Rectal smooth muscle tissue (tissue), 1 donor: ENCODE measurements around the gene PCBD2.

Experiments
- H3K27ac ChIP-seq: one replicate; pipeline ENCODE4 v1.7.0; 2013; ENCODE audit warnings: low read depth, low read length, inconsistent platforms
- H3K27me3 ChIP-seq: one replicate; pipeline ENCODE4 v1.7.0; 2013; ENCODE audit warnings: low read length; ENCODE audit not compliant: control insufficient read depth, insufficient read depth
- H3K36me3 ChIP-seq: one replicate; pipeline ENCODE4 v1.7.0; 2013; ENCODE audit warnings: low read length; ENCODE audit not compliant: control insufficient read depth, insufficient read depth
- H3K4me1 ChIP-seq: one replicate; pipeline ENCODE4 v1.7.0; 2013; ENCODE audit warnings: low read length; ENCODE audit not compliant: control insufficient read depth, insufficient read depth
- H3K4me3 ChIP-seq: one replicate; pipeline ENCODE4 v1.7.0; 2013; ENCODE audit warnings: low read length
- H3K9ac ChIP-seq: one replicate; pipeline ENCODE4 v1.7.0; 2013; ENCODE audit warnings: low read length

PCBD2 gene

DNA sequence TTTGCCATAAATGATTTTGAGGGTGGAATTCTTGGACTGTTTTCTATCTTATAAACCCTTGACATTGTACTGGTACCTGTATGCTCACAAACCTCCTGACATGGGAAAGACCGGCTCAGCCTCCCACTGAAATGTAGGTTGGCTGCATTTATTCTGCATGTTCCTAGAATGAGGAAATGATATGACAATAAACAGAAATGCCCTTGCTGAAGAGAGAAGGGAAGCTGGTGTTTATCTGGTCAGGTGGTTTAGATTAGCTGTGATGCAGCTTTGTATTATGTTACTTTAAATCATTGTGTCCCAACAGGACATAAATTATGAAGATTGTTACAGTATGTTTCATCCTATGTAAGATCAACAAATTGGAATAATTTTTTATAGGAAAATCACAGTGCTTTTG lies 39.7 kb downstream of the PCBD2 start:
- no peaks in the 10 kb centered on the region for H3K36me3 ChIP-seq

GRCh38 chr5:134945041-134945440 lies 40.1 kb downstream of the PCBD2 start:
- H3K4me3 ChIP-seq = no peak overlapping the region
- no peak overlapping the region for H3K27ac ChIP-seq
- H3K4me1 ChIP-seq = no peaks in the 10 kb centered on the region
- H3K27me3 ChIP-seq = no peaks in the 10 kb centered on the region
- H3K9ac ChIP-seq = no peak overlapping the region
- H3K36me3 ChIP-seq = no peaks in the 10 kb centered on the region

More for the DNA sequence above, 39.7 kb downstream of the PCBD2 start:
- H3K9ac ChIP-seq = no peak overlapping the region
- H3K27me3 ChIP-seq = no peaks in the 10 kb centered on the region
- H3K4me3 ChIP-seq = no peak overlapping the region
- no peaks in the 10 kb centered on the region for H3K4me1 ChIP-seq
- H3K27ac ChIP-seq = no peak overlapping the region

GRCh38 chr5:134948911-134949310 lies 44.0 kb downstream of the PCBD2 start:
- H3K9ac ChIP-seq = no peak overlapping the region
- H3K27ac ChIP-seq = no peak overlapping the region
- no peaks in the 10 kb centered on the region for H3K4me1 ChIP-seq
- no peaks in the 10 kb centered on the region for H3K27me3 ChIP-seq
- H3K4me3 ChIP-seq = no peak overlapping the region
- no peaks in the 10 kb centered on the region for H3K36me3 ChIP-seq

- no peaks in the 10 kb centered on the region for H3K36me3 ChIP-seq
- H3K9ac ChIP-seq = no peak overlapping the region
- H3K4me3 ChIP-seq = no peak overlapping the region
- H3K4me1 ChIP-seq = no peaks in the 10 kb centered on the region
- H3K27ac ChIP-seq = no peak overlapping the region
- no peaks in the 10 kb centered on the region for H3K27me3 ChIP-seq
These were observed 44.4 kb downstream of the PCBD2 start for GRCh38 chr5:134949316-134949715.

- H3K9ac ChIP-seq = no peak overlapping the region
These were observed 53.1 kb downstream of the PCBD2 start for GRCh38 chr5:134957920-134958608.

GRCh38 chr5:134958755-134959154 lies 53.8 kb downstream of the PCBD2 start:
- Histone ChIP-seq H3K27ac (no peak overlapping the region), H3K4me3 (no peak overlapping the region), H3K36me3 (peaks cover 3% of the 10 kb centered on the region), H3K4me1 (no peaks in the 10 kb centered on the region), H3K9ac (no peak overlapping the region), H3K27me3 (no peaks in the 10 kb centered on the region)

More at GRCh38 chr5:134957920-134958608, 53.1 kb downstream of the PCBD2 start:
- no peak overlapping the region for H3K4me3 ChIP-seq
- no peaks in the 10 kb centered on the region for H3K4me1 ChIP-seq
- H3K27ac ChIP-seq = no peak overlapping the region
- H3K27me3 ChIP-seq = no peaks in the 10 kb centered on the region
- peaks cover 3% of the 10 kb centered on the region for H3K36me3 ChIP-seq

DNA sequence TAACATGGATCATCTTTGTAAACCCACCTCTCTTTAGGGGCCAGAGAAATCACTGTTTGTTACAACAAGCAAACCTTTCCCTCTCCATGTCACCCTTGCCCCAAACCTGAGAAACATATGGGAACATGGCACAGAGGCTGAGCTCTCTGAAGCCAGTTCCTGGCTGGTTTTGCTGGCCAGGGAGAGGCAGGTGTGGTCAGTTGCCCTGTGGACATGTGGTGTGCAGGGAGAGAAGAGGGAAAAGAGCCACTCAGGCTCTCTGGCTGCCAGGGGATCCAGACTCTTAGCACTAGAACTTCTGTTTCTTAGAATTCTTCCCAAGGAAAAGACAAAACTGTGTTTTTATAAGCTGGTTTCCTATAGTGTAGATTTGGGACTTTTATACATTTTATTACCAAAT lies 58.2 kb downstream of the PCBD2 start:
- no peak overlapping the region for H3K27ac ChIP-seq
- H3K4me1 ChIP-seq = no peaks in the 10 kb centered on the region
- H3K27me3 ChIP-seq = no peaks in the 10 kb centered on the region
- peaks cover 3% of the 10 kb centered on the region for H3K36me3 ChIP-seq
- H3K9ac ChIP-seq = no peak overlapping the region
- no peak overlapping the region for H3K4me3 ChIP-seq

DNA sequence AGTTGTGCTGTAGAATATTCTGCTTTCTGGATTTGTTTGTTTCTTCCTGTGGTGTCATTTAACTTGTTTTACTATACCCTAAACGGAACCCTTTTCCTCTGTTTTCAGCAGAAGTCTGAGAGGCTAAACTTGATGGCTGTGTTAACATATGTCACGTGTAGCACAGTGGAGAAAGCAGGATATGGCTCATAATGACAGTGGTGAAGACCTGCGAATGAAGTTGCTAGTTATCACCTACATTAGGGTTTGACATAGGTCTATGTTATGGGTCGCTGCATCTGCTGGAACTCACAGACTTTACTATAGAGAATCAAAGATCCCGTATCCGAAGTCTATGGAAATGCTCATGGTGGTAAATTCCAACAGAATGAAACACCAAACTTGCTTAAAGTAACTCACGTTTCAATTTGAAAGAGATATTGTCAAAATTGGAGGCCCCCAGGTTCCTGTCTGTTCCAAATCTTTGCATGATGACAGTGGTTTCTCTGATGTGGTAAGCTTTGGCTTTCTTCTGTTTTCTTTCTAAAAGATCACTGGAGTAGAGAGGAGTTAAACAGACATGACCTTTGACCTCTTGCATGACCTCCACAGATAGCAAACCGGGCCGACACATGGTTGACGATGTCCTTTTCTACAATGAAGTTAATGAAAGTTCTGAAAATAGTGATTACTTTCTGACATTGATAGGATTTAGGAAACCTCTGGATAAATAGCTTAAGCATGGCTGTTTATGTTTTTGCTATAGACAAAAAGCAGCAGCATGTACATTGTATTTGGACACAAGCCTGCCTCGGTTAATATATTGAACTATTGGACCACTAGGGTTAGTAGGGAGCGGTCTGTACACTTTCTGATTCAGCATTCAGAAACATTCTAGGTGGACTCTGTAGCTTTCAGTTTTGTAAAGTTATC lies 59.7 kb downstream of the PCBD2 start:
- Histone ChIP-seq H3K9ac (no peak overlapping the region), H3K4me1 (no peaks in the 10 kb centered on the region), H3K4me3 (no peak overlapping the region), H3K36me3 (peaks cover 3% of the 10 kb centered on the region), H3K27ac (no peak overlapping the region), H3K27me3 (no peaks in the 10 kb centered on the region)

DNA sequence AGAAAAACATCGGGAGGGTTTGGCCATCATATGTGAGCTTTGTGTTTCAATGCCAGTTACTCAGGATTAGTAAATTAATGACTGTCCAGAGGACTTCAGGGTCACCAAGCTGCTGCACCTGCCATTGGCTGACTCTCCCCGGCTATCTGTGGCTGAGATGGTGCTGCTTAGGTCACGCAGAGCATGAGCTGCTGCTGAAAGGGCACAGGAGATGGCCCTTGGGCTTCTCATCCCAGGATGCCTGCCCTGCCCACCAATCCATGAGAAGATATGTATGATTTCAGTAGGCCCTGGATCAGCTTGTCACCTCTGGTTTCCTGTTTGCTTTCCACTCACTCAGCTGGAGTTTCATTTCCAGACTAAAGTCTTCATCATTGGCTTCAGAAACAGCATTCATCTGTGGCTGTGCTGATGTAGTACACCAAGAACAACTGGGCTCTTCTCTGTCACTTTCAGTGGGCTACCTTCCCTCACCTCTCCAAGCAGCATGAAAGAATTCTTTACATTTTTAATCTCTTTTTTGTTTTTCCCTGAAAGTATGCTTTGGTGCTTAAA lies 60.4 kb downstream of the PCBD2 start:
- Histone ChIP-seq H3K9ac (no peak overlapping the region), H3K4me1 (no peaks in the 10 kb centered on the region), H3K36me3 (peaks cover 3% of the 10 kb centered on the region), H3K4me3 (no peak overlapping the region), H3K27me3 (no peaks in the 10 kb centered on the region), H3K27ac (no peak overlapping the region)

- Histone ChIP-seq H3K4me3 (no peak within 1 kb of the TSS), H3K36me3 (no peaks in the 10 kb centered on the region), H3K27me3 (no peaks in the 10 kb centered on the region), H3K27ac (no peak within 1 kb of the TSS), H3K9ac (no peak within 1 kb of the TSS), H3K4me1 (no peaks in the 10 kb centered on the region)
These were observed 62.7 kb downstream of the PCBD2 start, which contains the start of gene CATSPER3 for GRCh38 chr5:134967607-134968006. TSS of gene CATSPER3 (plus strand) at chr5:134967907. CDS start at chr5:134967992, 85 bp downstream.

DNA sequence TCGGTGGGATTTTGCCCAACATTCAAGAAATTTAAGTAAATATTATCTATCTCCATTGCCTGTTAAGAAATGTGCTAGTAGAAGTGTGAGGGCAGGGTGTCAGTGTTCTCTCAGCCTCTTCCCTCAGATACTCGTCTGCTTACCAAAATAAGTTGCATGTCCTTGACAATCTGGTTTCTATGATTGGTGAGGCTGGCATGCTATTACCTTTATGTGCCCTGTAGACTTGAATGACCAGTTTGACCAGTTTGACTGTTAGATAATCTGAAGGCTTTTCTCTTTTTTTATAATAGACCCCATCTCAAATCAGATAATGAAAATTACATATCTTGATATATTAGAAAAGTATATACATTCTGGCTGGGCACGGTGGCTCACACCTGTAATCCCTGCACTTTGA lies 63.1 kb downstream of the PCBD2 start:
- Histone ChIP-seq H3K36me3 (no peaks in the 10 kb centered on the region), H3K27ac (no peak overlapping the region), H3K9ac (no peak overlapping the region), H3K4me1 (no peaks in the 10 kb centered on the region), H3K4me3 (no peak overlapping the region), H3K27me3 (no peaks in the 10 kb centered on the region)

- Histone ChIP-seq H3K27me3 (no peaks in the 10 kb centered on the region), H3K36me3 (no peaks in the 10 kb centered on the region), H3K27ac (no peak overlapping the region), H3K4me1 (no peaks in the 10 kb centered on the region), H3K9ac (no peak overlapping the region), H3K4me3 (no peak overlapping the region)
These were observed 64.2 kb downstream of the PCBD2 start for GRCh38 chr5:134969166-134969565.
